ENCODE measurements around the gene TCIRG1.
"Not testable (repeated sequence)": the region's sequence is repeated elsewhere in the genome, so short reads cannot be mapped to it uniquely, and the experiment has no call there.

The TCIRG1 gene

GRCh38 chr11:68056317-68057285, 17.8 kb downstream of the TCIRG1 start:
- no peak for FAIRE-seq

- no peak for FAIRE-seq
These were observed 19.0 kb downstream of the TCIRG1 start for GRCh38 chr11:68057807-68058206.

GRCh38 chr11:68061508-68061907, 22.7 kb downstream of the TCIRG1 start:
- no peak for FAIRE-seq

GRCh38 chr11:68064926-68065325, 26.1 kb downstream of the TCIRG1 start:
- no peak for FAIRE-seq

- no peak for FAIRE-seq
These were observed 27.0 kb downstream of the TCIRG1 start for GRCh38 chr11:68065841-68066240.

- no peak for FAIRE-seq
These were observed 27.9 kb downstream of the TCIRG1 start for GRCh38 chr11:68066742-68067141.

- no peak for FAIRE-seq
These were observed 29.2 kb downstream of the TCIRG1 start for GRCh38 chr11:68067991-68068390.

GRCh38 chr11:68071281-68072048, 32.6 kb downstream of the TCIRG1 start:
- FAIRE-seq, result no peak

GRCh38 chr11:68074584-68075352, 35.9 kb downstream of the TCIRG1 start:
- FAIRE-seq, result no peak

- no peak for FAIRE-seq
These were observed 37.7 kb downstream of the TCIRG1 start for GRCh38 chr11:68076371-68077042.

GRCh38 chr11:68077617-68078582, 39.1 kb downstream of the TCIRG1 start:
- FAIRE-seq, result no peak

GRCh38 chr11:68080860-68081259, 42.0 kb downstream of the TCIRG1 start:
- FAIRE-seq, result no peak

GRCh38 chr11:68081691-68082090, 42.9 kb downstream of the TCIRG1 start:
- no peak for FAIRE-seq

- FAIRE-seq, result no peak
These were observed 43.7 kb downstream of the TCIRG1 start for GRCh38 chr11:68082481-68082880.

- no peak for FAIRE-seq
These were observed 44.7 kb downstream of the TCIRG1 start for GRCh38 chr11:68083517-68083916.

GRCh38 chr11:68089679-68090078, 50.9 kb downstream of the TCIRG1 start:
- no peak for FAIRE-seq

- FAIRE-seq, result no peak
These were observed 51.5 kb downstream of the TCIRG1 start for GRCh38 chr11:68090287-68090686.

- no peak for FAIRE-seq
These were observed 51.9 kb downstream of the TCIRG1 start for GRCh38 chr11:68090706-68091105.

GRCh38 chr11:68092411-68092810, 53.6 kb downstream of the TCIRG1 start:
- FAIRE-seq, result no peak

- FAIRE-seq, result not testable (repeated sequence)
These were observed 54.1 kb downstream of the TCIRG1 start for GRCh38 chr11:68092946-68093345.

GRCh38 chr11:68093565-68093964, 54.7 kb downstream of the TCIRG1 start:
- FAIRE-seq, result no peak
